Thoracic aorta (tissue), 2 donors: ENCODE data around the gene NRXN3. TPM values are rescaled to one million over a fixed set of nuclear protein-coding genes. Genes with fewer than 3 reads are reported as not detected.

Source experiments
- ATAC-seq: fragments of 150-250 bp; one replicate; pipeline ENCODE4 v1.8.0; 2017; ENCODE audit warnings: low read depth; ENCODE audit not compliant: insufficient number of reproducible peaks, low FRiP score
- DNase-seq: peaks from one replicate; pipeline ENCODE4 v3.0.0-alpha.2; 2020; ENCODE audit warnings: low spot score
- H3K27ac ChIP-seq, 2 donors: fragments of 200-600 bp; sonication (generic); 1 replicate in 1 of 2; 2 replicates in 1 of 2; pipeline ENCODE4 v1.5.1; 2016; ENCODE audit warnings: mild to moderate bottlenecking in 2 of 2, moderate library complexity in 2 of 2
- H3K27me3 ChIP-seq: fragments of 200-600 bp; sonication (generic); replicated peaks from 2 replicates; pipeline ENCODE4 v1.6.0; 2016; ENCODE audit warnings: mild to moderate bottlenecking; ENCODE audit not compliant: insufficient read depth
- H3K36me3 ChIP-seq: fragments of 200-600 bp; sonication (generic); one replicate; pipeline ENCODE4 v1.5.1; 2016
- H3K4me1 ChIP-seq, 2 donors: fragments of 200-600 bp; sonication (generic); 1 replicate in 1 of 2; 2 replicates in 1 of 2; pipeline versions ENCODE4 v1.5.1 to v1.6.0; 2016; ENCODE audit warnings: low read depth in 2 of 2, mild to moderate bottlenecking in 1 of 2; ENCODE audit not compliant: control insufficient read depth in 1 of 2
- H3K4me3 ChIP-seq: fragments of 200-600 bp; sonication (generic); 2 replicates; pipeline ENCODE4 v1.5.1; 2016; ENCODE audit warnings: mild to moderate bottlenecking
- H3K9me3 ChIP-seq: fragments of 200-600 bp; sonication (generic); 2 replicates; pipeline ENCODE4 v1.5.1; 2016
- CTCF ChIP-seq: fragments of 200-600 bp; sonication (generic); IDR thresholded peaks from one replicate; pipeline ENCODE4 v1.5.1; 2019; ENCODE audit warnings: antibody characterized with exemption
- total RNA-seq, 2 donors: library from RNA; depleted of rRNA; stranded (reverse); fragments of >200 nt; gene quantifications; one replicate each; pipeline versions ENCODE4 v1.1.0 to v1.2.3, GENCODE V29; 2016

Gene NRXN3
- total RNA-seq, 2 donors from 2014 or later = 5.6 to 33.3 TPM

- no peaks in the 10 kb centered on the region for H3K36me3 ChIP-seq
- H3K9me3 ChIP-seq = no peaks in the 10 kb centered on the region
- DNase-seq (no peak), ATAC-seq (no peak)
- no peak overlapping the region for H3K27ac ChIP-seq
- no peaks in the 10 kb centered on the region for H3K4me1 ChIP-seq
- no peak overlapping the region for H3K4me3 ChIP-seq
- H3K27me3 ChIP-seq = no peaks in the 10 kb centered on the region
- TF ChIP-seq CTCF = no peak
Measured at GRCh38 chr14:78232231-78233000, 62.2 kb downstream of the NRXN3 start.

GRCh38 chr14:78238141-78238540 lies 68.0 kb downstream of the NRXN3 start:
- H3K36me3 ChIP-seq = no peaks in the 10 kb centered on the region
- TF ChIP-seq CTCF = no peak
- no peaks in the 10 kb centered on the region for H3K27me3 ChIP-seq
- no peak overlapping the region for H3K27ac ChIP-seq
- H3K4me1 ChIP-seq = no peaks in the 10 kb centered on the region
- DNase-seq (no peak), ATAC-seq (no peak)
- H3K4me3 ChIP-seq = no peak overlapping the region
- no peaks in the 10 kb centered on the region for H3K9me3 ChIP-seq

- no peak overlapping the region for H3K4me3 ChIP-seq
- ATAC-seq = no peak
- H3K36me3 ChIP-seq = no peaks in the 10 kb centered on the region
- no peaks in the 10 kb centered on the region for H3K27me3 ChIP-seq
- no peak for DNase-seq
- TF ChIP-seq CTCF = no peak
- no peak overlapping the region for H3K27ac ChIP-seq
- H3K4me1 ChIP-seq = no peaks in the 10 kb centered on the region
- no peaks in the 10 kb centered on the region for H3K9me3 ChIP-seq
Measured at GRCh38 chr14:78240567-78240966, 70.4 kb downstream of the NRXN3 start.

GRCh38 chr14:78242086-78242485 lies 71.9 kb downstream of the NRXN3 start:
- DNase-seq (no peak), ATAC-seq (no peak)
- H3K9me3 ChIP-seq = no peaks in the 10 kb centered on the region
- no peaks in the 10 kb centered on the region for H3K4me1 ChIP-seq
- no peak for TF ChIP-seq CTCF
- H3K36me3 ChIP-seq = no peaks in the 10 kb centered on the region
- no peak overlapping the region for H3K27ac ChIP-seq
- H3K27me3 ChIP-seq = no peaks in the 10 kb centered on the region
- no peak overlapping the region for H3K4me3 ChIP-seq

GRCh38 chr14:78243187-78243586 lies 73.0 kb downstream of the NRXN3 start:
- H3K4me3 ChIP-seq = no peak overlapping the region
- ATAC-seq = no peak

More at GRCh38 chr14:78243187-78243586, 73.0 kb downstream of the NRXN3 start:
- Histone ChIP-seq H3K27ac (no peak overlapping the region), H3K4me1 (no peaks in the 10 kb centered on the region), H3K36me3 (no peaks in the 10 kb centered on the region), H3K9me3 (no peaks in the 10 kb centered on the region), H3K27me3 (no peaks in the 10 kb centered on the region)
- no peak for TF ChIP-seq CTCF
- DNase-seq = no peak
